Inflammatory macrophage treated with lipopolysaccharide for 4 hours (primary cell): ENCODE data around the gene ITGA11.

ENCODE experiments used
- DNase-seq: peaks from one replicate; pipeline ENCODE4 v3.0.0-alpha.2; 2020

Gene ITGA11

DNA sequence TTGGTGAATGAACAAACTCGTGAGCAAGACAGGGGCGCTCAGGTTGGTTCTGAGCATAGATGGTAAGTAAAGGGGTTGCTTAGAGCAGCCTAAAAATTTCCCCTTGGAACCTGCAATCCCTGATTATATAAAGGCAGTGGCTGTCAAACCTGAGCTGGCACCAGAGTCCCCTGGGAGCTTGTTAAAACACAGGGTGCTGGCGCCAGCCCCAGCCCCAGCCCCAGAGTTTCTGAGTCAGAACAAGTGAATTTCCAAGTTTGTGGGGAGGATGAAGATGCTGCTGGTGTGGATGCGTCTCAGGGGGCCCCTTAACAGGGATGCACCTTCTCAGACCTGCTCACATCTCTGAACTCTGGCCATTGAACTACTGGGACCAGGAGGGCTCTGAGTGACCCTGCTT lies 106.2 kb downstream of the ITGA11 start:
- DNase-seq, result no peak

- no peak for DNase-seq
Measured at GRCh38 chr15:68322796-68323195, 109.2 kb downstream of the ITGA11 start.

GRCh38 chr15:68321229-68321628 lies 110.7 kb downstream of the ITGA11 start:
- no peak for DNase-seq

GRCh38 chr15:68319997-68320396 lies 112.0 kb downstream of the ITGA11 start:
- no peak for DNase-seq

GRCh38 chr15:68318931-68319909 lies 112.7 kb downstream of the ITGA11 start:
- DNase-seq, result no peak

GRCh38 chr15:68318008-68318835 lies 113.7 kb downstream of the ITGA11 start:
- no peak for DNase-seq

GRCh38 chr15:68317281-68318007 lies 114.5 kb downstream of the ITGA11 start:
- DNase-seq, result no peak

GRCh38 chr15:68316061-68316804 lies 115.7 kb downstream of the ITGA11 start:
- DNase-seq, result no peak

DNA sequence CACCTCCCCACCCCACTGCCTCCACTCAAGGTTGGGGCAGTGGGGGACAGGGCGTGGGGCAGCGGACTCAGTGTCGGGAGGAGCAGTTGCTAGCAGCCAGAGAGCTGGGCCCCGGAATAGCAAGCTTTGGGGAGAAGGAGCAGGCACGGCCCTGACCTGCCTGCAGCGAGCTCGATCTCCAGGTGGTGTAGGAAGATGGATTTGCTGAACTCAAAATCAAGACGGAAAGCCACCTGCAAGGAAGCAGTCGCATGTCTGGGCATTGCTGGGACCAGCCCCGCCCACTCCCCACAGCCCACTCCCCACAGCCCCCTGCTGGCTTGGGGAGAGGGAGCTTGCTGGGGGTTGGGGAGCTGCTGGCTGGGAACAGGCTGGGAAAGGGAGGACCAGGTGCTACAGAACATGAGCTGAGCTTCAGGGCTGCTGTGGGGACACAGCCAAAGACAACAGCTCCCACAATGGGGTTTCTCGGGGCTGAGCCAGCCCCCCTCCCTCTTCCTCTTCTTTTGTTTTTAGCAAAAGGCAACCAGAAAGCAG lies 116.4 kb downstream of the ITGA11 start:
- DNase-seq, result no peak

- DNase-seq, result no peak
Measured at GRCh38 chr15:68315035-68315434, 116.9 kb downstream of the ITGA11 start.

DNA sequence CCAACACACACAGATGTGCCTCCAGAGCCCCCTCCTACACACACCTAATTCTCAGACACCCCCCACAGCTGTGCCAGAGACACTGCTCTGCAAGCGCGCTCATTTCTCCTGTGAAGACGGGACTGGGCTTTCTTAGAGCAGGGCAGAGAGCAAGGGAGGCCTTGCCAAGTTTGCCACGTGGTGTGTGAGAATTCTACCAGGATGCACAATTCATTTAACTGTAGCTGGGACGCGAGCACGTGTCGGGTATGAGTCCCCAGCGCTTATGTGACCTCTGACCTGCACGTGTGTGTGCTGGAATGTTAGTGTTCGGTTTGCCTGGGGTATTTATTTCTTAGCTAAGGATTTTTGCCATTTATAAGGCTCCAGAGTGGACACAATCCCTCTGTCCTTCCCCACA lies 117.4 kb downstream of the ITGA11 start:
- no peak for DNase-seq

DNA sequence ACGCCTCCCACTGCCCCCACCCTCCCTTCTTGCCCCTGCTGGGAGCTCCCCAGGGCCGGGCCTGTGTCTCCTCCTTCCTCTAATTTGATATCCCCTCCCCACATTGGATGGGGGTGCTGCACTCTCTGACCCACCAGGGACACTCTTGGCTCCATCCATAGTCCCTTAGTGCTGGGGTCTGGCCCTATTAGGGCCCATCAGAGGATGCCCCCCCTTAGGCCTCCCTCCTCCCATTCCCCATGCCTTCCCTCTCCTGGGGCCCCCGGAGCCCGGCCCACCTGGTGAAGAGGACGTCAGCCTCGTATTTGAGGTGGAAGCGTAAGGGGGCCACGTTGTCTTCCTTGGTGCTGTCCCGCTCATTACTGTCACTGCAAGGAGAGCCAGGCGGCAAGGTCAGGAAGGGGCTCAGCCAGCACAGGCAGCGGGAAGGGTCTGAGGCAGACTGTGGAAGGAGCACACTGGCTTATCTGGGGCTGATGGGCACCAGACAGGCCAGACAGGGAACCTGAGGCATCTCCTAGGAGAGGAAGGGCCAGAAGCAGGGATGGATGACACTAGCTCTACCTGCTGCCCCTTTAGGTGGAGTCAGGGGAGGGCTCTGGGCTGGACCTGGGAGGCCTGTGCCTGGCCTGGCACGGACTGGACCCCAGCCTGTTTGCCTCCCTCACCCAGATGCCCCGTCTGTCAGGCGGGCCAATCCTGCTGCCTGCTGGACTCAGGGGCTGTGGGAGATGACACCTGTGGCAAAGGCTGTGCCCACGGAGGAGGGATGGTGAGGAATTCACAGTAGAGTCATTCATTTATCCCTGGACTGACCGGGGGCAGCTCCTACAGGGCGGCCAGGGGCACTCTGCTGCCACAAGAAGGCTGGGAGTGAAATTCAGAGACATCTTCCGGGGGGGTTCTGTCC lies 118.2 kb downstream of the ITGA11 start:
- DNase-seq, result no peak

DNA sequence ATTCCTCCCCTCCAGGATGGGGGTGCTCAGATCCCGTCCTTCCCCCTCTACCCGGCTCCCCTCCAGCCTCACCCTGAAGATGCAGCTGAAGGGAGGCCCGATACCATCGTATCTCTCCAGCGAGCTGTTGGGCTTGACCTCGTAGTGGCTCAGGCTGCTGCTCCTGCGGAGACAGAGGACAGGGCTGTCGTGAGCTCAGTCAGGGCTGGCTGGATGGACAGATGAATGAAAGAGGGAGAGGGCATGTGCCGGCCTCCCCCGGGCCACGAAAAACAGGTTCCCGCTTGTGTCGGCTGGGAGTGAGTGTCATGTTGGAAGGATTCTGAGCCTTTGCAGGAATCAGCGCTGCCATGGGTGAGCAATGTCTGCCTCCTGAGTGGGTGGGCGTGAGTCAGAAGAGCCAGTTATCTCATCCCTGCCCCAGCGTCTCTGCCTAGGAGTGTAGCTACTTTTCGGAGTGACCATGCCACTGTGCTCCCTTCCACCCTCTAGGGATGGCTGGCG lies 119.2 kb downstream of the ITGA11 start:
- DNase-seq, result peak; percentile 93

- no peak for DNase-seq
Measured at GRCh38 chr15:68311859-68312557, 120.0 kb downstream of the ITGA11 start.

DNA sequence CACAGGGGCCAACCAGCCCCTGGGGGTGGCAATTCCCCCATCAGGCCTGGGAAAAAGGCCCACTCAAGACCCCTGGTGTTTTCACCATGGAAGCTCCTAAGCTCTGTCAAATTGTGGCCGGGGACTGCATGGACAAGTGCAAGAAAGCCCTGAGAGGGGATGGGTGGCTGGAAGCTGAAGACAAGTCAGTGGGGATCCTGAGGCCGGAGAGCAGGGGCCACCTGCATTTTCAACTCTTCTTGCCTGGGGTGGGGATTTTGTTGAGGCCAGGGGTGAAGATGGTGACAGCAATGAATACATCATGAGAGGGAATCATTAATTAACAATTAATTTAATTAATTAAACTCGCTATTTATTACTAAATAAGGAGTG lies 120.5 kb downstream of the ITGA11 start:
- DNase-seq, result no peak

DNA sequence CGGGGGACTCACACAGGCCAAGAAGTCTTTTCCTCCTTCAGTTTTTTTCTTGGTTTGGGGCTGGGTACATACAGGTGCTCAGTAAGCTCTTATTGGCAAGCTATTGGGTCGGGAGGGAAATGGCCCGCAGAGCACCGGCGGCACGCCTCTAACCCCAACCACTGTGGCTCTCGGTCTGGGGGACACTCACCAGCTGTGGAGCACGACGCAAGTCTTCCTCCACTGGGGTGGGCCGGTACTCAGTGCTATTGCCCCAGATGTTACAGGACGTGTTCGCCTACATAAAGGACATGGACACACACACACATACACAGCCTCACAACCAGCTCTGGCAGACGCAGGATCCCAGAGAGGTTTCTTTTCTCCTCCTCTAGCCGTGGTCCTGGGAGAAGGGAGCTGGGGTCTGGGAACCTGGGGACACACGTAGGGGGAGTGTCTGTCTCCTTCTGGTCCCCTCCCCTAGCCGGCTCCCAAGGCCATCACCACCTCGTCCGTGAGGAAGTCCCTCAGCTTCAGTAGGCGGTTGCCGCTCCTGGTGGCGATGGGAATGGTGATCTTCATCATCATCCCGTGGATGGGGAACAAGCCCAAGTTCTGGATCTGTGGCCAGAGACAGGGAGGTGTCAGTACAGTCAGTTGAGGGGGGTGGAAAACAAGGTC lies 121.0 kb downstream of the ITGA11 start:
- no peak for DNase-seq

DNA sequence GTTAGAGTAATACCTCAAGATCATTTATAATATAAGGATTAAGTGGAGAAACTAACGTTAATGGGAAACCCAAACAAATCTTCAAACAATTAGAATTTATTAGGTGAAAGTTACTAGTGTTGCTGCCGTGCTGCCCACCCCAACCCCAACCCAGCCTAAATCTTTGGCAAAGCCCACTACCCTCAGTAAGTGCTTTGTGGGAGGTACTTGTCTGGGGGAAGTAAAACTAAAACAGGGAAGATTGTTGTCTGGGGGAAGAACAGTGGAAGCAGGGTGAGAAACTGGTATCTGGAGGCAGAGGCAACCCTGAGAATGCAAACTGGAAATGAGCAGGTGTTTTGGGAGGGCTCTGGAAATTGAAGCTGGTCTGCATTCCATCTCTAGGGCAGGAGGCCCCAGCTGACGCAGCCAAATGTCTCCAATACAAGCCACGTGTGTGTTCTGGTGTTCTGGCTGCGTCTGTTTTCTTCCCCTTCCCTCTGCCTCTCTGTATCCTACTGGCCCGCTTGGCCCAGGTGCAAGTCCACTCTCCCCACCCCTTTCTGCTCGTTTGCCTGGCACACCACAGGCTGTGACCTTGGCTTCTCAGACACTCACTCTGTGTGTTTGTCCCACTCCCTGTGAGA lies 121.7 kb downstream of the ITGA11 start:
- no peak for DNase-seq

DNA sequence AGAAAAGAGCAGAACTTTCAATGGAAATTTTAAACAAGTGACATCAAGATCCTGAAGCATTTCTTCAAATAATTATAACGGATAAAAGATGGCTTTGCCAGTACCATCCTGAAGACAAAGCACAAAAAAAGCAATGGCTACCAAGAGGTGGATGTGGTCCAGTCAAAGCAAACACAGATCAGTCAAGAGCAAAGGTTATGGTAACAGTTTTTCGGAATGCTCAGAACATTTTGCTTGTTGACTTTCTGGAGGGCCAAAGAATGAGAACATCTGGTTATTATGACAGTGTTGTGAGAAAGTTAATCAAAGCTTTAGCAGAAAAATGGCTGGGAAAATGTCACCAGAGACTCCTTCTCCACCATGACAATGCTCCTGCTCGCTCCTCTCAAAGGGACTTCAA lies 122.9 kb downstream of the ITGA11 start:
- no peak for DNase-seq
